Measurements from ENCODE around the gene SPDYE16.
"Not testable (repeated sequence)": the region's sequence is repeated elsewhere in the genome, so short reads cannot be mapped to it uniquely, and the experiment has no call there.

The SPDYE16 gene

DNA sequence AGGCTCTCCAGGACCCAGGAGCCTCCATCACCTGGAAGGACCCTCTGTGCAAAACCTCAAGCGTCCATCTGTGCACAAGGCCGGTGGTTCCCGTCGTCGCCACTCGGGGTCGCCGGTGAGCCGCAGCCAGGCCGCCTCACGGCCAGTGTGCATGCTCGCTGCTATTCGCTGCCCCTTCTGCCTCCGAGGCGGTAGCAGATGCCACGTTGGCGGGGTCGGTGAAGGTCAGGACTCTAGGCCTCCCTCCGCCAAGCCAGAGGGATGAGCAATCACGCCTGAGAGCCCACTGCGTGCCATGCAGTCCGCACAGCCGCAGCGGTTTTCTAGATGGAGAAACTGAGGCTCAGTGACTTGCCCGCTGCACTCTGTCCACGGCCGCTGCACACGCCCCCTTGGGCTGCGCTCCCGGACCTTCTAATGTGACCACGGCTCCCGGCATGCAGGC is 27.1 kb downstream of the SPDYE16 start:
- Mint-ChIP-seq H3K9me3 (no peaks in the 10 kb centered on the region), H3K27me3 (ENCODE audit: low read depth) (no peaks in the 10 kb centered on the region), H3K27ac (no peak overlapping the region), H3K4me1 (no peaks in the 10 kb centered on the region), H3K36me3 (ENCODE audit: low read depth) (no peaks in the 10 kb centered on the region), H3K4me3 (no peak overlapping the region)
- TF ChIP-seq, protein P1, sequence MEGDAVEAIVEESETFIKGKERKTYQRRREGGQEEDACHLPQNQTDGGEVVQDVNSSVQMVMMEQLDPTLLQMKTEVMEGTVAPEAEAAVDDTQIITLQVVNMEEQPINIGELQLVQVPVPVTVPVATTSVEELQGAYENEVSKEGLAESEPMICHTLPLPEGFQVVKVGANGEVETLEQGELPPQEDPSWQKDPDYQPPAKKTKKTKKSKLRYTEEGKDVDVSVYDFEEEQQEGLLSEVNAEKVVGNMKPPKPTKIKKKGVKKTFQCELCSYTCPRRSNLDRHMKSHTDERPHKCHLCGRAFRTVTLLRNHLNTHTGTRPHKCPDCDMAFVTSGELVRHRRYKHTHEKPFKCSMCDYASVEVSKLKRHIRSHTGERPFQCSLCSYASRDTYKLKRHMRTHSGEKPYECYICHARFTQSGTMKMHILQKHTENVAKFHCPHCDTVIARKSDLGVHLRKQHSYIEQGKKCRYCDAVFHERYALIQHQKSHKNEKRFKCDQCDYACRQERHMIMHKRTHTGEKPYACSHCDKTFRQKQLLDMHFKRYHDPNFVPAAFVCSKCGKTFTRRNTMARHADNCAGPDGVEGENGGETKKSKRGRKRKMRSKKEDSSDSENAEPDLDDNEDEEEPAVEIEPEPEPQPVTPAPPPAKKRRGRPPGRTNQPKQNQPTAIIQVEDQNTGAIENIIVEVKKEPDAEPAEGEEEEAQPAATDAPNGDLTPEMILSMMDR (IDR thresholded peaks at IDR 0.05; ENCODE audit: unreplicated experiment in 3 of 3): no peak

GRCh38 chr7:76514926-76515771 is 27.9 kb downstream of the SPDYE16 start:
- no peaks in the 10 kb centered on the region for H3K4me1 Mint-ChIP-seq
- H3K9me3 Mint-ChIP-seq: no peaks in the 10 kb centered on the region
- H3K27me3 Mint-ChIP-seq (ENCODE audit: low read depth): no peaks in the 10 kb centered on the region

DNA sequence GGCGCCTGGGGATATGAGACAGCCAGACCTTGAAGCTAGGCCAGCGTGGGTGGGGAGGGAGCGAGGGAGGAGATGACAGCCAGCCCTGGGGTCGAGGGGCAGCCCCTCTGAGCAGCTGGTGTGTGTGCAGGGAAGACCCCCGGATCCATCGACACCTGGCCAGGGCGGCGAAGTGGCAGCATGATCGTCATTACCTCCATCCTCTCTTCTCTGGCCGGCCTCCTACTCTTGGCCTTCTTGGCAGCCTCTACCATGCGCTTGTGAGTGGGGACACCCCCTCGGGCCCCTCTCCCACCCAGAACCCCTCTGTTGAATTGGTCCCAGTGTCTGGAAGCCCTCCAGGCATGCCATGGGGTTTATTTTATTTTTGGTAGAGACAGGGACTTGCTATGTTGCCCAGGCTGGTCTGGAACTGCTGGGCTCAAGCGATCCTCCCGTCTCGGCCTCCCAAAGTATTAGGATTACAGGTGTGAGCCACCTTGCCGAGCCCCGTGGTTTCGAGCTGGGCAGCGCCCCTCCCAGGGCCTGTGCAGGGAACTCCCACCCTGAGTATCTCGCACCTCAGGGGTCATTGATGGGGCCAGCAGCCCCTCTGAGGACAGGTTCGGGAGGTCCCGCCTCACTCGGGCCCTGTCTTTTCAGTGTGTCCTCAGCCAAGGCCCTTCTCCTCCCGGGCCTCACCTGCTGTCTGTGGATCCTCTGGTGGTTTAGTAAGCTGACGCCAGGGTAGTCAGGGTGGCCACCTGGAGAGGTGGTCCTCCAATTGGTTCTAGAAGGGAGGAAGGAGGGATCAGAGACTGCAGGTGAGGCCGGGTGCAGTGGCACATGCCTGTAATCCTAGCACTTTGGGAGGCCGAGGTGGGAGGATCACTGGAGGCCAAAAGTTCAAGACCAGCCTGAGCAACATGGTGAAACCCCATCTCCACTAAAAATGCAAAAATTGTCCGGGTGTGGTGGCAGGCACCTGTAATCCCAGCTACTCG is 29.0 kb downstream of the SPDYE16 start:
- H3K27ac Mint-ChIP-seq: no peak overlapping the region
- H3K9me3 Mint-ChIP-seq: no peaks in the 10 kb centered on the region
- no peak overlapping the region for H3K4me3 Mint-ChIP-seq
- no peaks in the 10 kb centered on the region for H3K36me3 Mint-ChIP-seq (ENCODE audit: low read depth)
- H3K4me1 Mint-ChIP-seq: peaks cover 4% of the 10 kb centered on the region
- H3K27me3 Mint-ChIP-seq (ENCODE audit: low read depth): no peaks in the 10 kb centered on the region
- TF ChIP-seq, protein P1 (IDR thresholded peaks at IDR 0.05; ENCODE audit: unreplicated experiment in 3 of 3): no peak

More at GRCh38 chr7:76514926-76515771, 27.9 kb downstream of the SPDYE16 start:
- Mint-ChIP-seq H3K27ac (no peak overlapping the region), H3K4me3 (no peak overlapping the region), H3K36me3 (ENCODE audit: low read depth) (no peaks in the 10 kb centered on the region)
- TF ChIP-seq, protein P1 (IDR thresholded peaks at IDR 0.05; ENCODE audit: unreplicated experiment in 3 of 3): no peak

DNA sequence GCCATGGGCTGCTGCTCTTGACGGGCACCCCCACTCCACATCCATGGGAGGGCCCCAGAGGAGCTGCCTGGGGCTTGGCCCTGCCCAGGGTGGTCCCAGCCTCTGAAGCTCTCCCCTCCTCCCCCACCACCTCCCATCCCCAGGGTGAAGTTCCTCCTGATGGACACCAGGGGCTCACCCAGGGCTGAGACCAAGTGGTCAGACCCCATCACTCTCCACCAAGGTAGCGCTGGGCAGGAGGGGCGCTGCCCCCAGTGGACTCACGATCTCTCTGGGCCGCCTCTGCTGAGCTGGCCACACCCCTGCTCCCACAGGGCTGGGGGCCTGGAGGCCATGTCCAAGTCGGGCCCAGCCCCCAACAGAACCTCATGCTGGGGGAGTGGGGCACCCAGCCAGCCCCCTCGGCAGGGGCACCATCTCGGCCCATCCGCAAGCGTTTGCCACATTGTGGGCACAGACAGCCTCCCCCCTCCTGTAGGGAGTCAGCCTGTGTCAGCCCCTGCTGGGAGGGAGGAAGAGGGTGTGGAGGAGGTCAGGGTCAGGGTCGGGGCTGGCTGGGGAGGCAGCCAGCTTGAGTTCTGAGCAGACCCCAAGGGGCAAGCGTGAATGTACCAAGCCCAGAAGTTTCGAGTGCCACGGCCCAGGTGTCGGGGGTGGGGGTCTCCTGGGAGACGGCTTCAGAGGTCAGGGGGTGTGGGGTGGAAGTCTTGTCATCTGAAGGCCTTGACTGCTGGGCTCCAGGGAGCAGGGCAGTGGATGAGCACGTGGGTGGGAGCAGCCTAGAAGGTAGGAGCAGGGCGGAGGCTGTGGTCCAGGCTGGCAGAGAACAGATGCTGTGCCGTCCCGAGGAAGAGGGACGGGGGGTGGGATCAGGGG is 29.9 kb downstream of the SPDYE16 start:
- Mint-ChIP-seq H3K4me3 (no peak overlapping the region), H3K4me1 (peaks cover 4% of the 10 kb centered on the region), H3K27ac (no peak overlapping the region), H3K27me3 (ENCODE audit: low read depth) (no peaks in the 10 kb centered on the region), H3K9me3 (no peaks in the 10 kb centered on the region), H3K36me3 (ENCODE audit: low read depth) (no peaks in the 10 kb centered on the region)
- TF ChIP-seq, protein P1 (IDR thresholded peaks at IDR 0.05; ENCODE audit: unreplicated experiment in 3 of 3): peak in 2 of 3 experiments; percentile 35 to 43

GRCh38 chr7:76511911-76512885 is 30.9 kb downstream of the SPDYE16 start:
- H3K27me3 Mint-ChIP-seq (ENCODE audit: low read depth); H3K27ac Mint-ChIP-seq; H3K4me1 Mint-ChIP-seq; H3K9me3 Mint-ChIP-seq; H3K4me3 Mint-ChIP-seq; H3K36me3 Mint-ChIP-seq (ENCODE audit: low read depth): not testable (repeated sequence)

GRCh38 chr7:76511200-76511910 is 31.7 kb downstream of the SPDYE16 start:
- H3K4me1 Mint-ChIP-seq; H3K9me3 Mint-ChIP-seq; H3K36me3 Mint-ChIP-seq (ENCODE audit: low read depth); H3K27ac Mint-ChIP-seq; H3K27me3 Mint-ChIP-seq (ENCODE audit: low read depth); H3K4me3 Mint-ChIP-seq: not testable (repeated sequence)
